ENCODE results near the gene PSMA6.
A peak's percentile ranks its signal among the peaks of the same experiment; 100 is the strongest.

PSMA6 gene

GRCh38 chr14:35289623-35290022 lies 2.6 kb upstream of the PSMA6 start:
- TF ChIP-seq, protein P1, sequence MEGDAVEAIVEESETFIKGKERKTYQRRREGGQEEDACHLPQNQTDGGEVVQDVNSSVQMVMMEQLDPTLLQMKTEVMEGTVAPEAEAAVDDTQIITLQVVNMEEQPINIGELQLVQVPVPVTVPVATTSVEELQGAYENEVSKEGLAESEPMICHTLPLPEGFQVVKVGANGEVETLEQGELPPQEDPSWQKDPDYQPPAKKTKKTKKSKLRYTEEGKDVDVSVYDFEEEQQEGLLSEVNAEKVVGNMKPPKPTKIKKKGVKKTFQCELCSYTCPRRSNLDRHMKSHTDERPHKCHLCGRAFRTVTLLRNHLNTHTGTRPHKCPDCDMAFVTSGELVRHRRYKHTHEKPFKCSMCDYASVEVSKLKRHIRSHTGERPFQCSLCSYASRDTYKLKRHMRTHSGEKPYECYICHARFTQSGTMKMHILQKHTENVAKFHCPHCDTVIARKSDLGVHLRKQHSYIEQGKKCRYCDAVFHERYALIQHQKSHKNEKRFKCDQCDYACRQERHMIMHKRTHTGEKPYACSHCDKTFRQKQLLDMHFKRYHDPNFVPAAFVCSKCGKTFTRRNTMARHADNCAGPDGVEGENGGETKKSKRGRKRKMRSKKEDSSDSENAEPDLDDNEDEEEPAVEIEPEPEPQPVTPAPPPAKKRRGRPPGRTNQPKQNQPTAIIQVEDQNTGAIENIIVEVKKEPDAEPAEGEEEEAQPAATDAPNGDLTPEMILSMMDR (IDR thresholded peaks at IDR 0.05; ENCODE audit: borderline replicate concordance, insufficient read depth, low read depth, low read length) = no peak
- no peak overlapping the region for H3K4me3 ChIP-seq (ENCODE audit: low read depth, low read length)

- TF ChIP-seq, protein P1 (IDR thresholded peaks at IDR 0.05; ENCODE audit: borderline replicate concordance, insufficient read depth, low read depth, low read length) = no peak
Observed at GRCh38 chr14:35292770-35293561, 784 bp downstream of the PSMA6 start.

GRCh38 chr14:35295845-35296161 lies 3.6 kb downstream of the PSMA6 start:
- TF ChIP-seq, protein P1 (IDR thresholded peaks at IDR 0.05; ENCODE audit: borderline replicate concordance, insufficient read depth, low read depth, low read length) = no peak
- no peak overlapping the region for H3K4me3 ChIP-seq (ENCODE audit: low read depth, low read length)

More at GRCh38 chr14:35292770-35293561, 784 bp downstream of the PSMA6 start:
- H3K4me3 ChIP-seq (ENCODE audit: low read depth, low read length) = peak overlapping the region; percentile 56

DNA sequence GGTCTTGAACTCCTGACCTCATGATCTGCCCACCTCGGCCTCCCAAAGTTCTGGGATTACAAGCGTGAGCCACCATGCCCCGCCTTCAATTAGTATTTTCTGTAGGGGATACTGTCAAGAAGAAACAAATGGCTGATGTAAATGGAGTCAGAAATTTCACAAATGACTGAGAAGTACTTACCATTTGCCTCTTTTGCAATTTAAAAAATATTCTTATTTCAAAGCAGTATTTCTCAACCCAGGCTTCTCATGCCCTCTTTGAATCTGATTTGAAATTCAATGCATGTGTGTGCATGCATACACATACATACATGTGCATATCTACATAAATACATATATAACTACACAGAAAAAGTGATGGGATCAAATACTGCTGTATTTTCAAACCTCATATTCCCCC lies 4.4 kb downstream of the PSMA6 start:
- TF ChIP-seq, protein P1 (IDR thresholded peaks at IDR 0.05; ENCODE audit: borderline replicate concordance, insufficient read depth, low read depth, low read length) = no peak
- no peak overlapping the region for H3K4me3 ChIP-seq (ENCODE audit: low read depth, low read length)

GRCh38 chr14:35297706-35298105 lies 5.5 kb downstream of the PSMA6 start:
- TF ChIP-seq, protein P1 (IDR thresholded peaks at IDR 0.05; ENCODE audit: borderline replicate concordance, insufficient read depth, low read depth, low read length) = no peak
- H3K4me3 ChIP-seq (ENCODE audit: low read depth, low read length) = no peak overlapping the region

GRCh38 chr14:35298351-35298750 lies 6.2 kb downstream of the PSMA6 start:
- H3K4me3 ChIP-seq (ENCODE audit: low read depth, low read length) = no peak overlapping the region
- TF ChIP-seq, protein P1 (IDR thresholded peaks at IDR 0.05; ENCODE audit: borderline replicate concordance, insufficient read depth, low read depth, low read length) = no peak

DNA sequence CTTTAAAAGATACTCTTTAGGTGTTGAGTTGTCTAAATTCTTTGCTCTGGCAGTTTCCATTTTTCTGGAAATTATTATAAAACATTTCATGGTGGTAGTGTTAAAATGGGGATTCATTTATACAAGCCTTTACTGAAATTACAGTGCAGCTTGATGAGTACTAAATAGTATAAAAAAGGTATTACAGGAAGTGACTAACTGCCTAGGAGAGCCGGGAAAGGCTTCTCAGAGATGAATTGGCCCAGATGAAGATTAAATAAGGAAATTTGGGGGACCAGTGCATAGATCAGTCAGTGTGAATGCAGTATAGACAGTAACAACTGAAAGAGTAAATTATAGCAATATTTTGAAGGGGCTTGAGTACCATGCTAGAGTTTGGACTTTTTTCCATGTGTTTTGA lies 7.5 kb downstream of the PSMA6 start:
- TF ChIP-seq, protein P1 (IDR thresholded peaks at IDR 0.05; ENCODE audit: borderline replicate concordance, insufficient read depth, low read depth, low read length) = no peak
- no peak overlapping the region for H3K4me3 ChIP-seq (ENCODE audit: low read depth, low read length)
